GM13977 (cell line): ENCODE measurements around the gene BUD31.

ENCODE experiments used
- DNase-seq: peaks from one replicate; pipeline ENCODE4 v3.0.0; 2012; ENCODE audit warnings: low spot score
- in situ Hi-C: fragments of 300-500 bp; cut with MboI; formaldehyde crosslinking; loops from one replicate; pipeline ENCODE4 v1.12.0; 2022; ENCODE audit warnings: low sequenced_read_pairs, low pct_unique_long_range_greater_than_20kb, mixed read lengths, inconsistent platforms; ENCODE audit not compliant: unreplicated experiment
- TF ChIP-seq, protein P1 (sequence below): IDR thresholded peaks from 2 replicates; pipeline ENCODE4 v1.5.1; 2012; ENCODE audit warnings: mild to moderate bottlenecking, control low read depth; ENCODE audit not compliant: insufficient read depth; ENCODE audit errors: extremely low read depth, missing control alignments

The BUD31 gene

DNA sequence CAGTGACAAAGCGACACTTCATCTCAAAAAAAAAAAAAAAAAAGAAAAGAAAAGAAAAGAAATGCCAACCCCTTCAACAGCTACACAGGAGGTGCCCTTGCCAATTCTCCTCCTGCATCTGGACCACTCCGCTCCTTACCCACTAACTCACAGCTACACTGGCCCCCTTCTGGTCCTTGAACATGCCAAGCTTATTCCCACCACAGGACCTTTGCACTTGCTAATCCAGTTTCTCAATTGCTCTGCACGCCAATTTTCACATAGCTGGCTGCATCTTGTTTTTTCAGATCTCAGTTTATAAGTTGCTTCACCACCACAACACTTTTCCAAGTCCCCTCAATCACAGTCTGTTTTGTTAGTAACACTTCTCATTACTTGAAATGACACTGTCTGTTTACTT is 5.9 kb upstream of the BUD31 start:
- DNase-seq, result no peak
- in situ Hi-C loops, result no loop called here
- TF ChIP-seq, protein P1, sequence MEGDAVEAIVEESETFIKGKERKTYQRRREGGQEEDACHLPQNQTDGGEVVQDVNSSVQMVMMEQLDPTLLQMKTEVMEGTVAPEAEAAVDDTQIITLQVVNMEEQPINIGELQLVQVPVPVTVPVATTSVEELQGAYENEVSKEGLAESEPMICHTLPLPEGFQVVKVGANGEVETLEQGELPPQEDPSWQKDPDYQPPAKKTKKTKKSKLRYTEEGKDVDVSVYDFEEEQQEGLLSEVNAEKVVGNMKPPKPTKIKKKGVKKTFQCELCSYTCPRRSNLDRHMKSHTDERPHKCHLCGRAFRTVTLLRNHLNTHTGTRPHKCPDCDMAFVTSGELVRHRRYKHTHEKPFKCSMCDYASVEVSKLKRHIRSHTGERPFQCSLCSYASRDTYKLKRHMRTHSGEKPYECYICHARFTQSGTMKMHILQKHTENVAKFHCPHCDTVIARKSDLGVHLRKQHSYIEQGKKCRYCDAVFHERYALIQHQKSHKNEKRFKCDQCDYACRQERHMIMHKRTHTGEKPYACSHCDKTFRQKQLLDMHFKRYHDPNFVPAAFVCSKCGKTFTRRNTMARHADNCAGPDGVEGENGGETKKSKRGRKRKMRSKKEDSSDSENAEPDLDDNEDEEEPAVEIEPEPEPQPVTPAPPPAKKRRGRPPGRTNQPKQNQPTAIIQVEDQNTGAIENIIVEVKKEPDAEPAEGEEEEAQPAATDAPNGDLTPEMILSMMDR, result no peak

GRCh38 chr7:99403764-99404163 is 5.0 kb upstream of the BUD31 start:
- TF ChIP-seq, protein P1, result no peak
- in situ Hi-C loops, result no loop called here
- no peak for DNase-seq

DNA sequence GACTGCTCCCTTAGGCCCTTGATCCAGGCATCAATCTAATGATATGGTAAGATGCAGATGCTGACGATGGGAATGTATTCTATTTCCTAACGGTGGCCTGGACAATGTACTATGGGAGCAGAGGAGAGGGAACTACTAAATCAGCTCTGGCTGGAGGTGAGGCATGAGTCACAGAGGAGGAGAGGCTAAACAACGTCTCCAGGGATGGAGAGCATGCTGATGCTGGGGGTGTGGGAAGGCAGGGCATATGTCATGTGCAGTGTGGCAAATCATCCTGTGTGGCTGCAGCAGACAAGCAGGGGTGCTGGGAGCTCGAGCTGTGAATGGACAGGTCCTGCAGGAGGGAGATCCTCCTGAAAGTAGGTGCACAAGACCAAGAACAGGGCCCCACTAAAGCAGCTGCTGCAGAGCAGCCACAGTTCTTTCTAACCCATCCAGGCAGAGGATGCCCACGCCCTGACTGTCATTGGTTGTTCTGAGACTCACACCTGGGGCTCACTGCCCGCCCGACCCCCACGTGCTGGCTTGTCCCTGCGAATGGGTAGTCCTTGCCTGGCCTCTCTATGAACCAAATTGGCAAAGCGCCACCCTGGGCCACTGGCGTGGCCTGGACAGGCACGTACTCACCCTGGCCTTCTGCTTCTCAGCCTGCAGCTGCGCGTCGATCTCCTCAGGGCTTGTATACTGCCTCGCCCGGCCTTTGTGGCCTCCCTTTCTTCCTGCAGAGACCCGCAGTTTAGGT is 4.4 kb upstream of the BUD31 start:
- DNase-seq, result no peak
- TF ChIP-seq, protein P1, result no peak
- in situ Hi-C loops, result no loop called here

DNA sequence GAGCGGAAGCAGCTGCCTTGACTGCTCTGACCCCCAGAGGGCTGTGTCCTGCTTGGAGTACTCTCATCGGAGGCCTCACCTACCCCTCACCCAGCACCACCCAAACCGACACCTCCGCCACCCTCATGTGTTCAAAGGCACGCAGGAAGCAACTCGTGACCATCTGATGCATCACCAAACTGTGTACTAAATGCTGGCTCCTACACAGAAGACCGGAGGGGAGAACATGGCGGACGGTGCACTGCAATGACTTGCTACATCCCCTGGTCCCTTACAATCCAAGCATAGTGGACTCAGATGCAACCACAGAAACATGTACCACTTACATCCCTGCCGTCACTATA is 3.8 kb upstream of the BUD31 start:
- TF ChIP-seq, protein P1, result no peak
- DNase-seq, result no peak
- in situ Hi-C loops, result no loop called here

DNA sequence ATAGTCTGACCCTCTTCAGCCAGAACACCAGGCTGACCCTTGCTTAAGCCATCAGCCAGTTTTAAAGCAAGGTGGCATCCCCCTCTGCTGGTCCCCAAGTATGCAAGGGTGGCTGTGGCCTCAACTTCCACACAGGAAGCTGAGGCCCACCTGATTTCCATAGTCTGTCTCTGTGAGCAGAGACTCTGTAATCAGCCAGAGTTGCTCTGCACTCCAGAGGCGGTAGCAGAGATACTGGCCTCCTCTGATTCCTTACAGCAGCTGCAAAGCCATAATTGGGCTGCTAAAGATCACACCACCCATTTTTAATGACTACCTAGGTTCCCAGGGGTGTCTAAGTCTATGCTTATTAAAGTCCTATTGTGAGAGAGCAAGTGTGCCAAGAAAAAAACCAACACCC is 2.2 kb upstream of the BUD31 start:
- in situ Hi-C loops, result no loop called here
- TF ChIP-seq, protein P1, result no peak
- no peak for DNase-seq

- in situ Hi-C loops, result no loop called here
- DNase-seq, result no peak
- TF ChIP-seq, protein P1, result no peak
Observed at GRCh38 chr7:99407872-99408378, 844 bp upstream of the BUD31 start.
